ENCODE measurements around the gene CPEB3.
"Not testable (repeated sequence)": the region's sequence is repeated elsewhere in the genome, so short reads cannot be mapped to it uniquely, and the experiment has no call there.

CPEB3 gene

DNA sequence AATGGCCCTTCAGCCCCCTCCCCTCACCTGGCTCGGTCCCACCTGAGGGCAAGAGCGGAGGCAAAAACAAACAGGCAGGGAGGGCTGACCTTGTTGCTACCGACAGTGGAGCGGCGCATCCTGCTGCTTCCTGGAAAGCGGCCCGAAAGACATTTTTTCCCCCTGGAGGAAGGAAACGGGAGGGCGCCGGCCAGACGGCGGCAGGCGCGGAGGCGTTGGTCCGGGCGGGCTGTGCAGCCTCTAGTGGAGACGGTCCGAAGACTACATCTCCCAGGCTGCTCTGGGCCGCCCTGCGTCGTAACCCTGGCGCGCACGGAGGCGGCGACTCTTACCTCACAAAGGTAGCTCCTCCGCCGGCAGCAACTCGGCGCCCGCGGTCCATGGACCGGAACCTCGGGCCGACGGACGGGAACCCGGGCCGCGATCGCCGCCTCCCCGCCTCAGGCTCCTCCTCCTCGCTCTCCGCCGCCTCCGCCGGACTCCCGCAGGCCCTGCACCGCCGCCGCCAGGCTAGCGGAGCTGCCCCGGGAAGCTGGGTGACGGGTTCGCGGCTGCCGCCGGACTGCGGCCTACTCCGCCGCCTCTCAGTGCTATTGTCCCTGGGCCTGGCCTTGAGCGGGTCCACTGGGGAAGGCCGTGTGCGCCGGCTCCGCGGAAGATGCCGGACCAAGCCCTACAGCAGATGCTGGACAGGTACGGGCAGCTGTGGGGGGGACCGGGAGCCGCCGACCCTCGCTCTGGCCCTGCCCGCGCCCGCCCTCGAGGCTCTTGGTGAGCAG lies at the start of gene CPEB3, which contains the start of gene MARCHF5:
TSS of gene CPEB3 (minus strand) at position 242 of the 779 bp plus-strand sequence. CDS start 50,728 bp downstream, outside the sequence.
TSS of gene MARCHF5 (plus strand) at position 331 of the 779 bp plus-strand sequence. CDS start at position 659, 328 bp downstream.
- DNase-seq (ENCODE audit: low read depth), result peak; percentile 98
- peak within 1 kb of the TSS; percentile 93 for H3K4me3 ChIP-seq (ENCODE audit: low read length)
- TF ChIP-seq, protein P1, sequence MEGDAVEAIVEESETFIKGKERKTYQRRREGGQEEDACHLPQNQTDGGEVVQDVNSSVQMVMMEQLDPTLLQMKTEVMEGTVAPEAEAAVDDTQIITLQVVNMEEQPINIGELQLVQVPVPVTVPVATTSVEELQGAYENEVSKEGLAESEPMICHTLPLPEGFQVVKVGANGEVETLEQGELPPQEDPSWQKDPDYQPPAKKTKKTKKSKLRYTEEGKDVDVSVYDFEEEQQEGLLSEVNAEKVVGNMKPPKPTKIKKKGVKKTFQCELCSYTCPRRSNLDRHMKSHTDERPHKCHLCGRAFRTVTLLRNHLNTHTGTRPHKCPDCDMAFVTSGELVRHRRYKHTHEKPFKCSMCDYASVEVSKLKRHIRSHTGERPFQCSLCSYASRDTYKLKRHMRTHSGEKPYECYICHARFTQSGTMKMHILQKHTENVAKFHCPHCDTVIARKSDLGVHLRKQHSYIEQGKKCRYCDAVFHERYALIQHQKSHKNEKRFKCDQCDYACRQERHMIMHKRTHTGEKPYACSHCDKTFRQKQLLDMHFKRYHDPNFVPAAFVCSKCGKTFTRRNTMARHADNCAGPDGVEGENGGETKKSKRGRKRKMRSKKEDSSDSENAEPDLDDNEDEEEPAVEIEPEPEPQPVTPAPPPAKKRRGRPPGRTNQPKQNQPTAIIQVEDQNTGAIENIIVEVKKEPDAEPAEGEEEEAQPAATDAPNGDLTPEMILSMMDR (IDR thresholded peaks at IDR 0.05; ENCODE audit: insufficient read depth, low read depth, low read length, missing control alignments), result peak; percentile 62

DNA sequence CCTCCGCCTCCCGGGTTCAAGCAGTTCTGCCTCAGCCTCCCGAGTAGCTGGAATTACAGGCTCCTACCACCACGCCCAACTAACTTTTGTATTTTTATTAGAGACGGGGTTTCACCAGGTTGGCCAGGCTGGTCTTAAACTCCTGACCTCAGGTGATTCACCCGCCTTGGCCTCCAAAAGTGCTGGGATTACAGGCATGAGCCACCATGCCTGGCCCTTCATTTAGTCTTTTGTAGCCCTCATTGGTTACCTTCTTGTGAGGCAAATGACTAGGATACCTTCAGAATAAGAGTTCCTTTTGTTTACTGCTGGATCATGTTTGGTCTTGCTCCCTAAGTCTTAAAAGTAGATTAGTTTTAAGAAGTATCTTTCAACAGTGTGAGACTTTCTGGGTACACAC lies 39.0 kb upstream of the CPEB3 start:
- H3K4me3 ChIP-seq (ENCODE audit: low read length), result not testable (repeated sequence)
- DNase-seq (ENCODE audit: low read depth), result peak; percentile 88

DNA sequence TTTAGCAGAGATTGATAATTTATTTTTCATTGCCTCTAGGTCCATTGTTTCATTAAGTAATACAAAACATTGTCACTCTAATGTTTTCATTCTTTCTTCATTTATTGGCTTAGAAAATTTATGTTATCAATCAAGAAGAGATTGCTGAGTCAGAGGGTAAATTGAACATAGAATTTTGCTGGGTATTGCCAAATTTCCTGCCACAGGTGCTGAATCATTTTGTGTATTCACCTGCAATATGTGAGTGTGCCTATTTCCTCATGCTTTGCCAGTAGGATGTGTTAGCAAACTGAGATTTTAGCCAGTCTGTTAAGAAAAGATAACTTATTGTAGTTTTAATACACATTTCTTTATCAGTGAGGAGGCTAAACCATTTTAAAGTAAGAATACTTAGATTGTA lies 38.1 kb upstream of the CPEB3 start:
- DNase-seq (ENCODE audit: low read depth), result peak; percentile 90
- TF ChIP-seq, protein P1 (IDR thresholded peaks at IDR 0.05; ENCODE audit: insufficient read depth, low read depth, low read length, missing control alignments), result no peak
- H3K4me3 ChIP-seq (ENCODE audit: low read length), result no peak overlapping the region

DNA sequence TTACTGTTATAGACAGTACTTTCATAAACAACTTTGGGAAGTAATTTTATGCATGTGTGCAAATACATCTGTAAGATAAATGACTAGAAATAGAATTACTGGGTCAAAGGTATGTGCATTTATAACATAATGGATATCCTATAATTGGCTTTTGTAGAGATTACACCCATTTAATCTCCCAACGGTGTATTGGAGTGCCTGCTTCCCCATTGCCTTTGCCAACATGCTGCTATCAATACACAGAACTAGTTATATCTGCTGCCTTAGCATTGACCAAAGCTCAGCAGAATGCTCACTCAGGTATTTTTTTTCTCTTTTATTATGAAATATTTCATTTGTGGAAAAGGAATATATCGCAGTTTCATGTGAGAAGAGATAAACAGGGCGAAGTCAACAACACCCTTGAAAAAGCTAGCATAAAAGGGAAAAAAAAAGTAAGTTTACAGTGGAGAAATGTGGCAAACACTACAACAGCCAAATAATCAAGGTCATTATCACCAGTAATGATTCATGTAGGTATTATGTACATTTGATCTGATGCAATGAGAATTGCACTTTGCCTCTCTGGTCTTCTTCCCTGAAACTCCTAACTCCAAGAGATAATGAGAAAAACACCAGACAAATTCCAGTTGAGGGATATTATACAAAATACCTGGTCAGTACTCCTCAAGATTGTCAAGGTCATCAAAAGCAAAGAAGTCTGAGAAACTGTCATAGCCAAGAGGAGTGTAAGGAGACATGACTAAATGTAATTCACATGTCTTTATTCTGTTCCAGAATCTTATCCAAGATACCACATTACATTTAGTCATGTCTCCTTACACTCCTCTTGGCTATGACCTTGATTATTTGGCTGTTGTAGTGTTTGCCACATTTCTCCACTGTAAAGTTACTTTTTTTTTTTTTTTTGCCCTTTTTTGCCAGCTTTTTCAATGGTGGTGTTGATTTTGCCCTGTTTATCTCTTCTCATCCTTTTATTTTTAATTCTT lies 36.9 kb upstream of the CPEB3 start:
- peak; percentile 57 for DNase-seq (ENCODE audit: low read depth)
- H3K4me3 ChIP-seq (ENCODE audit: low read length), result no peak overlapping the region
- TF ChIP-seq, protein P1 (IDR thresholded peaks at IDR 0.05; ENCODE audit: insufficient read depth, low read depth, low read length, missing control alignments), result no peak

DNA sequence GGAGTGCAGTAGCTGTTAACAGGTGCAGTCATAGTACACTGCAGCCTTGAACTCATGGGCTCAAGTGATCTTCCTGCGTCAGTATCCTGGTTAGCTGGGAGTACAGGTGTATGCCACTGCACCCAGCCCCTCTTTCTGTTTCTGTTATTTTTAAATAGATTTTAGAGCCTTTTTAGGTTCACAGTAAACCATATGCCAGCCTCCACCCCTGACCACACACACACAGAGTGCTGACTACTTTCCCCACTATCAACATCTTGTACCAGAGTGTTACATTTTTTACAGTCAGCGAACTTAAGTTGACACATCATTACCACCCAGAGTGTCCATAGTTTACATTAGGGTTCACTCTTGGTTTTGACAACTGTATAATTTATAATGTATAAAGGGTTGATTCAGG lies 32.2 kb upstream of the CPEB3 start:
- no peak overlapping the region for H3K4me3 ChIP-seq (ENCODE audit: low read length)
- TF ChIP-seq, protein P1 (IDR thresholded peaks at IDR 0.05; ENCODE audit: insufficient read depth, low read depth, low read length, missing control alignments), result no peak
- DNase-seq (ENCODE audit: low read depth), result no peak

DNA sequence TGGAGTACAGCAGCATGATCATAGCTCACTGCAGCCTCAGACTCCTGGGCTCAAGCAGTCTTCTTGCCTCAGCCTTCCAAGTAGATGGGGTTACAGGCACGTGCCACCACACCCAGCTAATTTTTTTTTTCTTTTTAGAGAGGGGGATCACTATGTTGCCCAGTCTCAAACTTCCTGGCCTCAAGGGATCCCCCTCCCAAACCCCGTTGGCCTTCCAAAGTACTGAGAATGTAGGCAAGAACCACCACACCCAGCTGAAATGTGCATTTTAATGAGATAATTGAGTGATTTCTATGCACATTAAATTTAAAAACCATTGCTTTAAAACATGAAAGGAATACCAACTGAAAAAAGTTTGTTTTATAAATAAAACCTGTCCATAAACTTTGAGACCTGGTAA lies 25.7 kb upstream of the CPEB3 start:
- TF ChIP-seq, protein P1 (IDR thresholded peaks at IDR 0.05; ENCODE audit: insufficient read depth, low read depth, low read length, missing control alignments), result no peak
- H3K4me3 ChIP-seq (ENCODE audit: low read length), result no peak overlapping the region
- DNase-seq (ENCODE audit: low read depth), result no peak

DNA sequence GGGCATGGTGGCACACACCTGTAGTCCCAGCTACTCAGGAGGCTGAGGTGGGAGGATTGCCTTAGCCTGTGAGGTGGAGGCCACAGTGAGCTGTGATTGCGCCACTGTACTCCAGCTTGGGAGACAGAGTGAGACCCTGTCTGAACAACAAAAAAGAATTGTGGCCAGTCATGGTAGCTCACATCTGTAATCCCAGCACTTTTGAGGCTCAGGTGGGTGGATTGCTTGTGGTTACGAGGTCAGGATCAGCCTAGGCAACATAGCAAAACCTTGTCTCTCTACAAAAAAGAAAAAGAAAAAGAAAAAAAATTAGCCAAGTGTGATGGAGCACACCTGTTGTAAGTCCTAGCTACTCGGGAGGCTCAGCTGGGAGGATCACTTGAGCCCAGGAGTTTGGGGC lies 22.9 kb upstream of the CPEB3 start:
- H3K4me3 ChIP-seq (ENCODE audit: low read length), result no peak overlapping the region
- TF ChIP-seq, protein P1 (IDR thresholded peaks at IDR 0.05; ENCODE audit: insufficient read depth, low read depth, low read length, missing control alignments), result no peak
- no peak for DNase-seq (ENCODE audit: low read depth)
